ENCODE results near the gene CEP112. TPM values are rescaled to one million over a fixed set of nuclear protein-coding genes. Genes with fewer than 3 reads are reported as not detected.

The CEP112 gene
- total and polyA plus RNA-seq, 2 of the 8 experiments (the other 6 are each of a cell fraction or from before 2014, with no cell fraction given) = 0.62 to 3.1 TPM

DNA sequence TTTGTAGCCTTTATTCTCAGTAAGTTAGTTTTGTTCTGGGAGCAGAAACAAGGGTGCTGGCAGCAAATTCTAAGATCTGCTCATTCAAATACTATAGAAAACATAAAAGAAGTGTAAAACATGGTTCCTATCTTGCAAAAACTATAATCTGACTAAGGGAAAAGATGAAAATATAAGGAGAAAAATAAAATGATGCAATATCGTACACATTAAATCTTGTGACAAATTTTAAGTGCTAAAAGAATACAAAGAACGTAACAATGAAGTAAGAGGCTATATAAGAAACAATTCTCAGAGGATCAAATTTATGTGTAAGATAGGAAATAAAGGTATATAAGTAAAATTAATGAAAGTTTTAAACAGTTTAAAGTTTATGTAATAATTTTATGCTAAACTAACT, 224.6 kb downstream of the CEP112 start:
- H3K9me3 ChIP-seq (ENCODE audit: insufficient read depth in 2 of 2, low read depth in 1 of 2, low read length in 1 of 2) = peaks cover 16 to 28% of the 10 kb centered on the region in 2 experiments; a peak in 3 of 4 replicates
- H2AK5ac ChIP-seq (ENCODE audit: low read depth, low read length) = no peak overlapping the region
- DNase-seq (ENCODE audit: low read depth in 1 of 2, low spot score in 2 of 2) = no peak
- H2AFZ ChIP-seq (ENCODE audit: low read length) = no peak overlapping the region
- H4K5ac ChIP-seq (ENCODE audit: insufficient read length, low read depth, low read length) = no peak overlapping the region
- no peaks in the 10 kb centered on the region for H3K79me1 ChIP-seq (ENCODE audit: low read depth, low read length)
- H2BK20ac ChIP-seq (ENCODE audit: low read length) = no peak overlapping the region
- H3K18ac ChIP-seq (ENCODE audit: extremely low read depth, low read length) = no peak overlapping the region
- H3K14ac ChIP-seq (ENCODE audit: insufficient read length) = no peak overlapping the region
- H2BK15ac ChIP-seq (ENCODE audit: low read length) = no peak overlapping the region
- no peak overlapping the region for H3K9ac ChIP-seq (replicated peaks in 1 of 4; ENCODE audit: extremely low read depth in 1 of 4, low read depth in 3 of 4, low read length in 3 of 4)
- no peak overlapping the region for H4K8ac ChIP-seq (ENCODE audit: extremely low read depth, insufficient read depth, low read length)
- ChIA-PET POLR2A (ENCODE audit: partially characterized antibody) (interaction anchor here (0.5 kb wide), 1 partner anchor 162 kb away, joined by 3 read pairs; no protein-coding TSS in a partner anchor), CTCF (ENCODE audit: partially characterized antibody) (interaction anchor here (3.1 kb wide), 1 partner anchor 14 kb away, joined by 10 read pairs; no protein-coding TSS in a partner anchor)
- H3K4me1 ChIP-seq (replicated peaks in 1 of 4; ENCODE audit: control insufficient read depth in 3 of 4, insufficient read depth in 4 of 4, low read length in 3 of 4) = no peaks in the 10 kb centered on the region
- H2BK12ac ChIP-seq (ENCODE audit: low read depth, low read length) = no peak overlapping the region
- 90% methylated on average over 2 of the region's 2 CpGs; no CpG with 5 or more reads in 1 of the 2 experiments for WGBS, 2 experiments (ENCODE audit: extremely low coverage in 1 of 2, insufficient coverage in 1 of 2, insufficient read length in 1 of 2, insufficient replicate concordance in 2 of 2, low coverage in 1 of 2, low lambda C conversion rate in 2 of 2, missing lambda C conversion rate in 1 of 2)
- H3K36me3 ChIP-seq (ENCODE audit: control insufficient read depth in 2 of 4, insufficient read depth in 4 of 4, low read length in 3 of 4) = no peaks in the 10 kb centered on the region; a peak in 1 of 8 replicates
- TF ChIP-seq RNF2 (IDR thresholded peaks at IDR 0.05; ENCODE audit: borderline replicate concordance, low read depth, low read length, missing control alignments, poor library complexity, severe bottlenecking) = no peak
- TF ChIP-seq MAFK (IDR thresholded peaks at IDR 0.05; ENCODE audit: low read depth, low read length) = no peak
- TF ChIP-seq YY1 (IDR thresholded peaks at IDR 0.05; ENCODE audit: low read depth, low read length) = no peak
- no peak for TF ChIP-seq POLR2A (IDR thresholded peaks at IDR 0.05; ENCODE audit: control extremely low read depth in 1 of 2, low read depth in 2 of 2, low read length in 2 of 2)
- TF ChIP-seq PHF8 (conservative IDR thresholded peaks at IDR 0.05; ENCODE audit: low read depth, low read length) = no peak
- TF ChIP-seq SP1 (IDR thresholded peaks at IDR 0.05; ENCODE audit: low read depth, low read length) = no peak
- TF ChIP-seq EZH2 (IDR thresholded peaks at IDR 0.05; ENCODE audit: low read depth, low read length, severe bottlenecking) = no peak
- TF ChIP-seq TAF1 (IDR thresholded peaks at IDR 0.05; ENCODE audit: low read depth, low read length) = no peak
- no peak for TF ChIP-seq JUN (IDR thresholded peaks at IDR 0.05; ENCODE audit: low read depth, low read length)
- TF ChIP-seq KDM4A (IDR thresholded peaks at IDR 0.05; ENCODE audit: low read depth, low read length, severe bottlenecking) = no peak
- TF ChIP-seq RFX5 (IDR thresholded peaks at IDR 0.05; ENCODE audit: borderline replicate concordance, low read depth, low read length) = no peak
- no peak for TF ChIP-seq ZNF274 (IDR thresholded peaks at IDR 0.05; ENCODE audit: borderline replicate concordance, extremely low read depth, low read length)
- no peak for TF ChIP-seq SRF (IDR thresholded peaks at IDR 0.05; ENCODE audit: low read depth, low read length)
- no peak for TF ChIP-seq CREB1 (IDR thresholded peaks at IDR 0.05)
- TF ChIP-seq KDM1A (IDR thresholded peaks at IDR 0.05; ENCODE audit: borderline replicate concordance, low read length) = no peak
- H3K79me2 ChIP-seq (ENCODE audit: control insufficient read depth in 1 of 2, insufficient read depth in 2 of 2, low read length in 2 of 2) = no peaks in the 10 kb centered on the region
- H3K4me3 ChIP-seq (ENCODE audit: extremely low read depth in 1 of 4, insufficient read depth in 2 of 4, low read depth in 3 of 4, low read length in 4 of 4) = no peak overlapping the region
- H3K23me2 ChIP-seq (ENCODE audit: low read depth, low read length) = no peaks in the 10 kb centered on the region
- no peak overlapping the region for H2BK5ac ChIP-seq (ENCODE audit: low read depth, low read length)
- no peaks in the 10 kb centered on the region for H3K27me3 ChIP-seq (replicated peaks in 1 of 4; ENCODE audit: control insufficient read depth in 3 of 4, extremely low read depth in 1 of 4, insufficient read depth in 3 of 4, low read length in 3 of 4)
- FAIRE-seq = no peak
- H3K23ac ChIP-seq (ENCODE audit: insufficient read length) = no peak overlapping the region
- no peak overlapping the region for H3K27ac ChIP-seq (ENCODE audit: low read depth, low read length)
- H3K56ac ChIP-seq (replicated peaks; ENCODE audit: insufficient read length, low read depth, low read length) = no peak overlapping the region
- H2BK120ac ChIP-seq (replicated peaks; ENCODE audit: low read depth, low read length) = no peak overlapping the region
- no peak overlapping the region for H3K4me2 ChIP-seq (ENCODE audit: insufficient read depth in 1 of 2, low read depth in 2 of 2, low read length in 2 of 2)
- H4K91ac ChIP-seq (replicated peaks; ENCODE audit: insufficient read length, low read length) = no peak overlapping the region
- no peaks in the 10 kb centered on the region for H4K20me1 ChIP-seq (replicated peaks in 1 of 2; ENCODE audit: control insufficient read depth in 1 of 2, insufficient read depth in 2 of 2, low read length in 2 of 2)
- no peak overlapping the region for H3K4ac ChIP-seq (replicated peaks; ENCODE audit: insufficient read length, low read depth, low read length)

Measured in H1 (cell line).